K562 treated with DMSO at 1 percent for 48 hours (cell line): ENCODE data around the gene PPP4R2. TPM values are rescaled to one million over a fixed set of nuclear protein-coding genes. Genes with fewer than 3 reads are reported as not detected.

Source experiments
- total RNA-seq: library from RNA; unstranded; fragments of 300-600 nt; gene quantifications from 2 replicates; pipeline ENCODE4 v1.2.3, GENCODE V29; 2022; ENCODE audit warnings: low replicate concordance; ENCODE audit errors: extremely low read depth

PPP4R2 gene, protein sequence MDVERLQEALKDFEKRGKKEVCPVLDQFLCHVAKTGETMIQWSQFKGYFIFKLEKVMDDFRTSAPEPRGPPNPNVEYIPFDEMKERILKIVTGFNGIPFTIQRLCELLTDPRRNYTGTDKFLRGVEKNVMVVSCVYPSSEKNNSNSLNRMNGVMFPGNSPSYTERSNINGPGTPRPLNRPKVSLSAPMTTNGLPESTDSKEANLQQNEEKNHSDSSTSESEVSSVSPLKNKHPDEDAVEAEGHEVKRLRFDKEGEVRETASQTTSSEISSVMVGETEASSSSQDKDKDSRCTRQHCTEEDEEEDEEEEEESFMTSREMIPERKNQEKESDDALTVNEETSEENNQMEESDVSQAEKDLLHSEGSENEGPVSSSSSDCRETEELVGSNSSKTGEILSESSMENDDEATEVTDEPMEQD
- total RNA-seq, result not detected in 2 replicates

DNA sequence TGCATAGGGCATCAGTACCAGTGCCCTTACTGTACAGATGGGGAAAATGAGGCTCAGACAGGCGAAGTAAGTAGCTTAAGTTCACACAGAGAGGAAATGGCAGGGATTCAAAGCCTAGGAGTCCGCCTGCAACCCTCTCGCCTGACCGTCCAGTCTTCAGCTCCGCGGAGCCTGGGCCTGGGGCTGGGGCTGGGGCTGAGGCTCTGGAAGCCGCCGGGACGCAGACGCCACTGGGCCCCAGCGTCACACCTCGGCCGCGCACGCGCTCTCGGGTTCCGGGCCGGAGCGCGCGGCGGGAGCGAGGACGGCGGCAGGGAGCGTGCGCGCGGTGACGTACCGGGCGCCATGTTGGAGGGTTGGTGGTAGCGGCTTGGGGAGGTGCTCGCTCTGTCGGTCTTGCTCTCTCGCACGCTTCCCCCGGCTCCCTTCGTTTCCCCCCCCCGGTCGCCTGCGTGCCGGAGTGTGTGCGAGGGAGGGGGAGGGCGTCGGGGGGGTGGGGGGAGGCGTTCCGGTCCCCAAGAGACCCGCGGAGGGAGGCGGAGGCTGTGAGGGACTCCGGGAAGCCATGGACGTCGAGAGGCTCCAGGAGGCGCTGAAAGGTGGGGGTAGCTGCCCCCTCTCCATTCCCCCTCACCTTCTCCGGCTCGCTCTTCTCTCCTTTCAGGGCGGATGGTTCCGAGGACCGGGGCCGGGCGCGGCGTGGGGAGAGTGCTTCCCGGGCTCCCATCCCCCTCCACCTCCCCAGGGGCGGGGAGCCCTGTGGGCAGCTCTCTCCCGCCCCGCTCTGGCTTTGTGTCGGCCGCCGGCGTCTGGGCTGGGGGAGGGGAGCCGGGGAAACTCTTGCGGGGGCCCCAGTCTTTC lies at the start of gene PPP4R2:
TSS of gene PPP4R2 (plus strand) at position 339 of the 861 bp plus-strand sequence. CDS start at position 566, 227 bp downstream.

DNA sequence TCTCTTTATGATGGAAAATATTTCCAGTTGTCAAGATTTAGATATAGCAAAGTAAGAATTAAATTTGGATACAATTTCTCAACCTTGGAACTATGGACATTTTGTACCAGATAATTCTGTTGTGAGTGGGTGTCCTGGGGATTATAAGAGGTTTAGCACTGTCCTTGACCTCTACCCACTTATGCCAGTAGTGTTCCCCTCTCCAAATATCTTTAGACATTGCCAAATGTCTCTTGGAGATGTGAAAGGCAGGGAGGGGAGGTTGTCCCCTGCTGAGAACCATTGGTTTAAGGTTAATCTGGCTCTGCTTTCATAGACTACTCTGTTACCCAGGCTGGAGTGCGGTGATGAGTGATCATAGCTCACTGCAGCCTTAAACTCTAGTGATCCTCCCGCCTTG lies 64.8 kb downstream of the PPP4R2 start, which contains the start of gene EBLN2:
TSS of gene EBLN2 (plus strand) at position 244 of the 400 bp plus-strand sequence. CDS start 423 bp downstream, outside the sequence.

Other genes with a start within 250 kb of the PPP4R2 start
- gene SHQ1, start 148.4 kb upstream of the PPP4R2 start, total RNA-seq, result not detected in 2 replicates
- not detected in 2 replicates for gene GXYLT2, start 108.8 kb upstream of the PPP4R2 start, total RNA-seq
- not detected in 2 replicates for gene EBLN2, start 64.8 kb downstream of the PPP4R2 start, total RNA-seq